Stimulated activated CD8-positive, alpha-beta memory T cell treated with anti-CD3 and anti-CD28 coated beads, Interleukin-15, amount 100 ng/mL, for 48 hours (primary cell): Measurements from ENCODE around the gene GOLIM4.

ENCODE experiments used
- DNase-seq, 2 donors: peaks; one replicate each; pipeline ENCODE4 v3.0.0-alpha.2; 2020; ENCODE audit warnings: low read depth in 2 of 2

GOLIM4 gene

DNA sequence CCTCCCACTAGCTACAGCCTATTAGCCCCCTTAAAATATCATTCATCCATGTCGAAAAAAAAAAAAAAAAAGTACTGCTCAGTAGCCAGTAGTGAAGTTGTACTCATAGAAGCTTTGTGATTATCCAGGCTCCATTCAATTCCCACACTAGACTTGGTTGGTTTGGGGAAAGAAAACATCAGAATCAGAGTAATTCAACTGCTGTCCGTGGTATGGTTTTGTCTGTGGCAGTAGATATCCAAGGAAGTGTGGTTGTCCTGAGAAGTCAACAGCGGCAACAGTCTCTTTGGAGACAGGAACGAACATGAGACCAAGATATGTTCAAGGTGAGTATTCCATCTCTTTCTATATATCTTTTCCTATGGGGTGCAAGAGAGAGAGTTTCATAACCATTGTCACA, 99.2 kb downstream of the GOLIM4 start:
- DNase-seq: no peak

DNA sequence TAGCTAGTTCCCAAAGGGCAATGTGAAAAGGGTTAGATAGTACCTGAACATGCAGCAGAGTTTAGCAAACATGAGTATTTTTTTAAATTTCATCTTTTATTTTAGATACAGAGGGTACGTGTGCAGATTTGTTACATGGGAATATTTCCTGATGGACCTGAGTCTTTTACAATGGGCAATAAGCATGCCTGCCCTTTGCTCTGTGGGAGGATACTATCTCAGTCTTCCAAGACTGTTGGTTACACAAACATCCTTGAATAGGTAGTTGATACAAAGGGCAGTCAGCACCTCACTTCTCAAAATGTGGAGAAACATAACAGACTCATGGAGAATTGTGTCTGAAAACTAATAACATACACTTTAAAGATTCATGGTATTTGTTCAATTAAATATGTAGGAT, 103.3 kb downstream of the GOLIM4 start:
- DNase-seq: no peak

- DNase-seq: no peak
Measured at GRCh38 chr3:167991213-167991612, 104.5 kb downstream of the GOLIM4 start.

GRCh38 chr3:167989999-167990398, 105.7 kb downstream of the GOLIM4 start:
- DNase-seq: no peak

DNA sequence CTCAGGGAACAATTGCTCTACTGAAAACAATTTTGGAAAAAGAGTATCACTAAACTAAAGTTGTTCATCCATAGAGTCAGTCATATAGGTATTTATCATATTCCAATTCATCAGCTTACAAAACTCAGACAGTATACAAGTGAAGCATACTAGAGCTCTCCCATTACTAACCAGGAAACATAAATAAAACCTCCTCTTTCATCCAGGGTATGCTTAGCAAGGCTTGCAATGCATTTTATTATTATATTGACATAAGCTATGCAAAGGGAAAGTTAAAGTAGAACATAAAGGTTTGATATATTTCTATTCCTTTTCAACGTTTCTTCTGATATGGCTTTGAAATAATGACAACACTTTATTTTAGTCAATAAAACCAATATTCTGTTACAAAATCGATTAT, 106.7 kb downstream of the GOLIM4 start:
- DNase-seq: no peak

DNA sequence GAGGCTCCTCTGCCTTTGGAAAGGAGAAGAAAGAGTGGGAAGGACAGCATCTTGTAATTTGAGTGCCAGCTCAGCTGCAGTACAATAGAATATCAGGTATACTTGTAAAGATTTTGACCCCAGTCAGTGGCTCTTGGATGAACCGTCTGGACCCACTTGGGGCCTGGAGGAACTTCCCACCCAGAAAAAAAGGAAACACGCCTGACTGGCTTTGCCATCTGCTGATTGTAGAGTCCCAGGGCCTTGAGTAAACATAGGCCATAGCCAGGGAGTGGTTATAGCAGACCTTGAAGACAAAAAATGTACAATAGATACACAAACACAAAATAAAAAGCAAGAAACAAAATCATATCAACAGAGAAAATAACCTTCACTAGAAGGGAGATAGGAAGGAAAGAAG, 112.1 kb downstream of the GOLIM4 start:
- DNase-seq: no peak

DNA sequence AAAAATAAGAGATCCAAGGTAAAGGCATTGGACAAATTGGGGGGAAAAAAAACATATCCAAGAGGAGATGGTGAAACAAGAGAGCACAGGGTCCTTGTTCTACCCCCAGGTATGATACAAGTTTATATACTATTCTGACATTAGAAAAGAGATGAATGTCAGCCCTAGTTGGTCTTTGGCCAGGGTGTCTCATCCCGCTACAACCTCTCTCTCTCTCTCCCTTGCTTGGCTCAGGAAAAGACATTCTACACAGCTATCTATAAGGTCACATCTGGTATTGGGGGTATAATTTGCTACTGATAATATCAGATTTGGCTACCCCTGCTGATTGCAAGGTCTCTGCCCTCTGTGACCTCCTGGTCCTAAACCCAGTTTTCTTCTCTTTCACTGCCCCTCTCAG, 117.2 kb downstream of the GOLIM4 start:
- no peak for DNase-seq

DNA sequence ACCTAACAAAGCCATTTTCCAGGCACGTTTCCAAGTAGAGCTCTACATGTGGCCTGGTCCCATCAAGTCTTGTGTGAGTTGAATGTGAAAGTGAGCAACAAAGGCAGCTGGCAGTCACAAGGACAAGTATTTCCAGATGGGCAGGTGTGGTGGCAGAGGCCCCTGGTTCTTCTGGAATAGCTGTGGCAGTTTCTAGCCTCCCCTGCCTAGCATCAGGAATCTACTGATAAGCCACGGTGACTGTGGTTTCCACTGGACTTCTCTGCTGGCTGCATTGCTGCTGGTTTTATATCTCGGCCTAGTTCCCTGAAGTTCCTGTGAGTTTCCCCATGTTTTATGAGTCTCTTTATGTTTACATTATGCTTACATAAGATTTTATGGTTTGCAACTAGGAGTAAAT, 117.7 kb downstream of the GOLIM4 start:
- no peak for DNase-seq

DNA sequence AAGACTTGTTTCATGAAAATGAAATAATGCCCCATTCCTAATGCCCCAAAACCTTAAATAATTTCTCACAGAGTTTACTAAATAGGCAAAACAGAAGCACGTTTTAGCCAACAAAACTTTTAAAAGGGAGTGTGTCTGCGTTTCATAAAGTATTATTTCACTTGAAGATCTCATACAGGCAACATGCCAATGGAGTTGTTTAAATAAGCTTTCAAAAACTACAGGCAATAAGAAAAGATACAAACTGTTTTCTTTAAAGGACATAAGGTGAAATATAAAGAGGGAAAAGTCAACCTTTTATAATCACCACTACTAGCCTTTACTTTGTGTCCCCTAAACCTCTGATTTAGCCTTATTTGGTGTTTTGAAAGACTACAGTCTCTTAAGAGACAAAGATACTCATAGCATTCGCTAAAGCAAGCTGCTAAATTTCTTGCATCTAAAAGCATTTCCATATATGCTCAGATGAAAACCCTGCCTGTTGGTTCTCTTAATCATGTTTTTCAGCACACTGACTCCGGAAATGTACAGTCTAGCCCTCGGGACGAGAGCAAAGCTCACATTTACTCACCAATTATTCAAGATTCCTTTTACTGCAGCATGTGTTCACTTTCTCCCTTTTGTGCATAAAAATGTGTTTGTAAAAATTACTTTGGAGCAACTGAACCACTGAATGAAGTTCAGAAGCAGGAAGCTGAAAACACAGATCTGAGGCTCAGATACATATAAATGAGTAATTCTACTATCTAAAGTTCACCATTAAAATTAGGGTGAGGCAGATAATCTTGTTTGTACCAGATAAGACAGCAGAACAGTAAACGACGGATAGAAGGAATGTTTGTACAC, 119.0 kb downstream of the GOLIM4 start:
- no peak for DNase-seq

DNA sequence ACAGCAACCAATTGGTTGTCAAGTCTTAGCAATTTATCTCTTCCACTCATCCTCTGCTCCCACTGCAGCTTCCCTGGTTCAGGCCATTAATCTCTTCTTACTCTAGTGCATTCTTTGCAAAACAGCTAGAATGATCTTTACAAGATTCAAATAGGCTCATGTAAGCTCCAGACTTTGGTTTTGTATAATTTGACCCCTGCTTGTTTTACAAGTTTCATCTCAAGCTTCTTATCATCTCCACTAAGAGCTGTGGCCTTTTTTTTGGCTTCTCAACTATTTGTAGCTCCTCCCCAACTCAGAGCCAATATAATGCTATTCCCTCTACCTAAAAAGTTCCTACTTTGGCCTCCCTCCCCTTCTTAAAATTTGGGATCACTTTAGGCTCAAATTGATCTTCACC, 121.8 kb downstream of the GOLIM4 start:
- no peak for DNase-seq

DNA sequence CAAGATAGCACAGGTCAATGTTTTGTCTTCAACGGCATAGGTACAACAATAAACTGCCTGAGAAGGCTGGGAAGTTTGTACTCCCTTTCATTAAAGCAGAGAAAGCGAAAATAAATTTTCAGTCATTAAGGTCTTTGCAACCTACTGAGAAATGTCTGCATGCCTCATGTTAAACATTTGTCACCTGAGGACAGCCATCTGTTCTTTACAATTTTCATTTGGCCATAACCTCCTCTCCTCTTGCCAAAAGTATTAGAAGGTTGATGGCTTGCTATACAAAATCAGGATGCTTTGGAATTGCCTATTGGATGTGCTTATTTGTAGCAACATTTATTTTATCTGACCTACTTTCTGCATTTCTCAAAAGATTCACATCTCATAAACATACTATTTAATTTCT, 122.7 kb downstream of the GOLIM4 start:
- no peak for DNase-seq

DNA sequence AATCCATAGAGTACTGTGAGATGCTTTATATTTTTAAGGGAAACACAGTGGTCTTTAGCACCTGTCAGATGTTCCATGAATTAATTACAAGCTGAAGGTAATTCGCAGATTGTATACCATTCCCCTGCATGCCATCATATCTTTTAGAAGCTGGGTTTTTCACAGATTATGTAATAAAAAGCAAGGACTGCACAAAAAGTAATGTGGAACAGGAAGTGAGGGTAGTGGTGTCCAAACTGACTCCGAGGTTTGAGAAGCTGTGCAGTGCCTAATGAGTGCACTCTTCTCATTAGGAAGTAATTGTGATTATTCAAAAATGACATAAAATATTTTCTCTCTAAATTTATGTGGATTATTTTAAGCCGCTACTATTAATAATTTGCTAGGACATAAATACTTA, 123.2 kb downstream of the GOLIM4 start:
- no peak for DNase-seq

DNA sequence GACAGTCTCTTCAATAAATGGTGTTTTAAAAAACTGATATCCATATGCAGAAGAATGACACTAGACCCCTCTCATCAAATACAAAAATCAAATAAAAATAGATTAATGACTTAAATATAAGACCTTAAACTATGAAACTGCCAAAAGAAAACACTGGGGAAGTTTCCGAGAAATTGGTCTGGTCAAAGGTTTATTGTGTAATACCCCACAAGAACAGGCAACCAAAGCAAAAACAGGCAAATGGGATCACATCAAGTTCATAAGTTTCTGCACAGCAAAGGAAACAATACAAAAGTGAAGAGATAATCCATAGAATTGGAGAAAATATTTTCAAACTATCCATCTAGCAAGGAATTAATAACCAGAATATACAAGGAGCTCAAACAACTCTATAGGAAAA, 126.2 kb downstream of the GOLIM4 start:
- DNase-seq: no peak

GRCh38 chr3:167967257-167968036, 128.3 kb downstream of the GOLIM4 start:
- no peak for DNase-seq
